Measurements from ENCODE around the gene ZBTB1. TPM values are rescaled to one million over a fixed set of nuclear protein-coding genes. Genes with fewer than 3 reads are reported as not detected.
"Not testable (repeated sequence)": the region's sequence is repeated elsewhere in the genome, so short reads cannot be mapped to it uniquely, and the experiment has no call there.

Gene ZBTB1
- total RNA-seq, 1 donor from 2014 or later: 38.5 TPM

DNA sequence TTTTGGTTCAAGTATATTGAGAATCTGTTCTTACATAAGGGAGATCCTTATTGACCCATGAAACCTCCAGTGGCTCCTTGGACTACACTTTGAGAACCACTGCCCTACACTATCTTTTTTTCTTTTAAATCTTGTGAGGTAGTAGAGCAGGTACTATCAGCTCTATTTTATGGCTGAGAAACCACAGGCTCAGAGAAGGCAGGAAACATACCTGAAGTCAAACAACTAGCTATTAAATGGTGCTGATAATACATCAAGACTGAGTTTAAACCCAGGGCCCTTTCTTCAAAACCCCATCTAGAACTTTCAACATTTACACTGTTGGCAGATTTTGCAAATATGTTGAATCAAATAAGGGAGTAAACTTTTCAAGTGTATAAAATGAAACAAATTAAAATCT, 7.8 kb upstream of the ZBTB1 start:
- no peak for DNase-seq (ENCODE audit: low spot score)

GRCh38 chr14:64500088-64500487, 4.5 kb upstream of the ZBTB1 start:
- no peak for DNase-seq (ENCODE audit: low spot score)

DNA sequence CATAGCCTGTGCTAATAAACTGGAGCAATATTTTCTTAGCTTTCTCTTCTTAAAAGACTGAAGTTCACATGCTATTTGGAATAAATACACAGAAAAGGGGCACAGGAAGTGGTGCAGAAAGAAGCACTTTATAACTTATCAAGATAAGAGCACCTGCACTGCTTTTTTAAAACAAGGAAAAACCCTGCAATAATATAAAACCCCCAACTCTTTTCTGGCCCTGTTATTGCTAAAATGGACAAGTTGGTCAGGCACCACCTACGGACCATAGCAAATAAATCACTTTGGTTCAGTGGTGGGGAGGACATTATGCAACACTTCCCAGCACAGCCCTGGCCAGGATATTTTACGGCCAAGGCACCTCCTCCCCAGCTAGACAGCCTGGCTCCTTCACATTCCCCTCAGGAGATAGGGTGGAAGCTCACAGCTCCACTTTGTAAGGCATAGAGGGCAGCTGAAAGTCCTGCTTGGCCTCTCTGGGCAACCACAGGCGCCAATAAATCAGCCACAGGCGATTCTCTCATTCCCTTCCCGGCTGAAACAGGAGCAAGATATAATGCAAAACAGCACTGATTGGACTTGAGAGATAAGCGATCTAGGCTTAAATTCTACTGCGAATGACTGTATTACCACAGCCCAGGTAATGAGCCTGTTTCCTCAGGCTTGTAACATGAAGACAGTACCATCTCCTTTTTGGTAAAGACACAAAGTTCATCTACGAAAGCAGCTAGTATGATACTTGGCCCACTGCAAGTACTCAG, 3.0 kb upstream of the ZBTB1 start:
- DNase-seq (ENCODE audit: low spot score): peak; percentile 20

DNA sequence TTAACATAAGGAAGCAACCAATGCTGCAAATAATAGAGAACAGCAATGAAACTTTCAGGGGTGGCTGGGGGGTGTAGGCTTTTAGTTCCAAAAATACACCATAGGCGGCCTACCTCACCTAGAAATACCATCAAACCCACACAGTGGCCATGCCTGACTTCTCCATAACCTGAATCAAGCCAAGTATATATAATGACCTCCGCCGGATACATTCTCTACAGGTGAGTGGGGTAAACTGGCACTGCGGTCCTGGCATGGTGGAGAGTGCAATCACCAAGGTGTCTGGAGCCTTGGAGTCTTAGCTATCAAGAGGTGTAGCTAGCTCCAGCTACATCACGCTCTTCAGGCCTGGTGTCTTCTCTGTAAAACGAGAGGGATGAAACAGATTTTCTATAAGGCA, 2.1 kb upstream of the ZBTB1 start:
- no peak for DNase-seq (ENCODE audit: low spot score)

DNA sequence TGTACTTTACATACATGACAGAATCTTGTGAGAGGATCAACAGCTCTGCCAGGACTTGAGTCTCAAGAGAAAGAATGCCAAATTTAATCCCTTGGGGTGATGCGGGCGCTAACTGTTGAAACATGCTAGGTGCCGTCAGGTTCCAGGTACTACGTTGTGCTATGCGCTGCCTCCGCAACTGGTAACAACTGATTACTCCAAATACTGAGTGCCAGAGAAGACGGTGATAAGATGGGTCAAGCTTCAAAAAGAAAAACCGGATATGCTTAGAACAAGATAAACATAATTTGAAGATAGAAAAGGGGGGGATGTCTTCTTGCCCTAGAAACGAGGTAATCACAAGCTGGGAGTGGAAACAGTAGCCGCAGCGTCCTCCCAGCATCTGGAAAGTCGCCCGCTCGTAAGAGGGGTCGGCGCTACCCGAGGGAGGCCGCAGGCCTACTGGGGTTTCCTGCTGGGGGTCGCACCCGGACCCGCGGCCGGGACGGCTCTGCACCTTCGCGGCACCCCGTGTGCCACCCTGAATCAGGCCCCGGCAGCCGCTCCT, 1.6 kb upstream of the ZBTB1 start:
- peak; percentile 23 for DNase-seq (ENCODE audit: low spot score)

- DNase-seq (ENCODE audit: low spot score): peak; percentile 86
These were observed 898 bp upstream of the ZBTB1 start, which contains the start of gene ZBTB25 for GRCh38 chr14:64503434-64504309. TSS of gene ZBTB25 (minus strand) at chr14:64503838. CDS start at chr14:64490533, 13,305 bp downstream.

GRCh38 chr14:64504897-64505794, 576 bp downstream of the ZBTB1 start:
- peak; percentile 89 for DNase-seq (ENCODE audit: low spot score)

DNA sequence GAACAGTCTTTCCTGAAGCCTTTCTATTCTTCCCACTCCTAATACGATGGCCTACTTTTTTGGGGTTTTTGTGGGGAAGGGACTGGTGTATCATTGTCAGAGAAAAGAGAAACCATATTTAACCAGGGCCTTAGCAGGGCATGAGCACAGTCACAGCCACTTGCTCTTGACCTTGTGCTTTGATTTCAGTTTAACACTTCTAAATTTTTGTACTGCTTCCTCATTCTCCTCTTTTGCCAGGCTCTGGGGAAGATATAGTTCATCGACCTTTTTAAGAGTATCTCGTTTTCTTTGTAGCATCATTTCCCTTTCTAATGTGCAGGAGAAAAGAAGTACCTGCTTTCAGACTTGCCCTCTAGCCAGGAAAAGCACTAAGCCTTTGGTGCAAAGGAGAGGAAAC, 2.2 kb downstream of the ZBTB1 start:
- no peak for DNase-seq (ENCODE audit: low spot score)

DNA sequence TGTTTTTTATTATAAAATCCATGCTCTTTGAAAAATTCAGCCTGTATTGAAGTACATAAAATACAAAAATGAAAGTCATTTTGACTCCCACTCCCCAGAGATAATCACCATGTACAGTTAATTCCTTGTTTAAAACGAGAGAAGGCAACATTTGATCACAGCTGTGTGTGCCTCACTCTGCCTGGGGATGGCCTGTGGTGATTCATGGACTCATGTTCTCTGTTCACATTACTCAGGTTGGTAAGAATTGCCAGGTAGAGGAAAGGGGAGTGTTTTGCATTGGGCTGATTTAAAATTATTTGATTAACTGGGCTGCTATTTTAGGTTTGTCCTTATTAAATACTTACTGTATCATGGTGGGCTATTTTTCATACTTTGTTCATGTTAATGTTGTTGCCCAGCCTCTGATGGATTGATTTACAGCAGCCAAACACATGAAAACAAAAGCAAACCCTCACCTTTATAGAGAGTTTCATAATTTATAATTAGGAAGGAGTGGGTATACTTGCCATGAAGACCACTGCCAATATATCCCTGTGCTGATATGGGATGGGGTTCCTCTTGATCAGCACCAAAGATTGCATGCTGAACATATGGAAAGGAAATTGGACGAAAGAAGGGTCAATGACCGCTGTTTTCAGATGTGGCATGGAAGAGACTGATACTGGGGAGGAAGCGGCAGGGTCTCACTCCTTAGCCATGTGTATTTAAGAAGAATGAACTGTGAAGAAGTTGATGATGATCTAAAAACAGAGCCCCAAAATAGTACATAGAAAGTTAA, 3.0 kb downstream of the ZBTB1 start:
- no peak for DNase-seq (ENCODE audit: low spot score)

DNA sequence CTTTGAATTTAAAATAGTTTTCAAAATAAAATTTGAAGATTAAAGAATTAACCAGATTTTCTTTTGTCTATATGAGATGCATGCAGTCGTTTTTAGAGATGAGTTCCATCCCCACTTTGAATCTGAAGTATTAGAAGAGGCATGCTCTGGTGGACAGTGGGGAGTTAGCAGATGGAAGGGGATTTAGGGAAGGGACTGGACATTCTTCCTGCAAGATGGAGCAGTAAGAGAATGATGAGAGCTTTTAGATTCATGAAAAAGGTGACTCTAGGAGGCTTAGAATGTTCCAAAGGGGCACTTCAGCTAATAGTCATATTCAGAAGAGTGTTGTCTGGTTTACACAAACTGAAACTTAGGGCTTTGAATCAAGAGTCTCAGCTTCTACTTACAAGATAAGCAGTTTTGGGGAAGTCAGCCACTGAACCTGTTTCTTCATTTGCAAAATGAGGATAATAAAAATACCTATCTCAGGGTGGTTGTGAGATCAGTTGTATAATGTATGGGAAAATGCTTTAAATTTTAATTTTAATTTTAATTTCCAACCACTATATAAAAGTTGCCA, 3.7 kb downstream of the ZBTB1 start:
- no peak for DNase-seq (ENCODE audit: low spot score)

- DNase-seq (ENCODE audit: low spot score): no peak
These were observed 4.5 kb downstream of the ZBTB1 start for GRCh38 chr14:64509036-64509435.

DNA sequence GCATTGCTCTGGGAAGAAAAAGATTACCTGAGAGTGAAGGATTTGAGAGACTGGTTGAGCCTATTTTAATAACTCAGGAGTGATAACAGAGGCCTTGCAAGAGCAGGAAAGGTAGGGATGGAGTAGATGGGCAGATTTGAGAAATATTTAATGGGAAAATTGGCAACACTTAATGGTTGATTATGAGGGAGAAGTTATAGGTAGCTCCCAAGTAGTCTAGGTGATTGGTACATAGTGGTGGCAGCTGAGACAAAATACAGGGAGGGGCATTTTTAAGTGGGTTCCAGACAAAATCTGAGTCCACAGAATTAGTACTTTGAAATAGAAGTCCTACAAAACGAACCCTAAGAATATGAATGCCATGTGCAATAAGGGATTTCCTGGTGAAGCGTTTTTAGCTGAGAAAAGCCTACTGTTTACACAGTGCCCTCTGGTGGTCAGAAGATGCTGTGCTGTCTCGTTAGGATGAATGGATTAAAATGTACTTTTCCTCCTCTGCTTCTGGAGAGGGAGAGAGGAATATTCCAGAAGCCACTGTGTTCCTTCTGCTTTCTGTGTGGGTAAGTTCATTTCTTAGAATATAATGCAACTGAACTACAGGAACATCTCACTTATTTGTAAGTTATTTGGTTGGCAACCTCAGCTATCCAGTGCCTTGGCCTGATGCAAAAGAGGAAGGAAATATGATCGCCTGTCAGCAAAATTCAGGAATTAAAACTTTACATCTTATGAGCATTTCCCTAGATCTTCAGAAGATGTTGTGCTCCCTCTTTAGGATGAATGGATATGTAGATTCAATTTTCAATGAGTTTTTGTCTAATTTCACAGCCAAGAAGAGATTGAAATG, 6.5 kb downstream of the ZBTB1 start:
- peak; percentile 78 for DNase-seq (ENCODE audit: low spot score)

GRCh38 chr14:64513271-64513670, 8.7 kb downstream of the ZBTB1 start:
- DNase-seq (ENCODE audit: low spot score): no peak

DNA sequence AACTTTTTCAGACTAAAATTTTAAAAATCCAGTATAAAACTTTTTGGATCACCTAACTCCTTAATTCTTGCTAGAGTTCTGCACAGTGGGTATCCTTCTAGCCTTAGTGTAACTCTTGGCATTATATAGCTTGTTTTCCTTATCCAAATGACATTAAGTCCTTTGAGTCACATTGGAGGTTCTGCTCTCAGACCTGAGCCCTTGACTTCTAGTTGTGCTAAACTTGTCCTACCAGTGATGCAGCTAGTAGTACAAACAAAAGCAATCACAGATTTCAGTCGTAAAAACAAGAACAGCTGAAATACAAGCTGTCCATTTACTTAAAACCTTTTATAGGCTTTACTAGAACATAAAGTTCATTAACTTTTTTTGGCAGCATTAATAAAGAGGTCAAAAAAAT, 10.5 kb downstream of the ZBTB1 start:
- no peak for DNase-seq (ENCODE audit: low spot score)

GRCh38 chr14:64516969-64517368, 12.4 kb downstream of the ZBTB1 start:
- DNase-seq (ENCODE audit: low spot score): no peak

GRCh38 chr14:64517667-64518066, 13.1 kb downstream of the ZBTB1 start:
- not testable (repeated sequence) for DNase-seq (ENCODE audit: low spot score)

GRCh38 chr14:64518229-64518628, 13.7 kb downstream of the ZBTB1 start:
- DNase-seq (ENCODE audit: low spot score): no peak

- no peak for DNase-seq (ENCODE audit: low spot score)
These were observed 16.1 kb downstream of the ZBTB1 start for GRCh38 chr14:64520699-64521098.

DNA sequence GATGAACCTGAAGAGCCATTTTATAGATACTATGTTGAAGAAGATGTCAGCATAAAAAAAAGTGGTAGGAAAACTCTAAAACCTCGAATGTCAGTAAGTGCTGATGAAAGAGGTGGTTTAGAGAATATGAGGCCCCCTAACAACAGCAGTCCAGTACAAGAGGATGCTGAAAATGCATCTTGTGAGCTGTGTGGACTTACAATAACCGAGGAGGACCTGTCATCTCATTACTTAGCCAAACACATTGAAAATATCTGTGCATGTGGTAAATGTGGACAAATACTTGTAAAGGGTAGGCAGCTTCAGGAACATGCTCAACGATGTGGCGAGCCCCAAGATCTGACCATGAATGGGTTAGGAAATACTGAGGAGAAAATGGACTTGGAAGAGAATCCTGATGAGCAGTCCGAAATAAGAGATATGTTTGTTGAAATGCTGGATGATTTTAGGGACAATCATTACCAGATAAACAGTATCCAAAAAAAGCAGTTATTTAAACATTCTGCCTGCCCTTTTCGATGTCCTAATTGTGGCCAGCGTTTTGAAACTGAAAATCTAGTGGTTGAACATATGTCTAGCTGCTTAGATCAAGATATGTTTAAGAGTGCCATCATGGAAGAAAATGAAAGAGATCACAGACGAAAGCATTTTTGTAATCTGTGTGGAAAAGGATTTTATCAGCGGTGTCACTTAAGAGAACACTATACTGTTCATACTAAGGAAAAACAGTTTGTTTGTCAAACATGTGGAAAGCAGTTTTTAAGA, 18.2 kb downstream of the ZBTB1 start:
- no peak for DNase-seq (ENCODE audit: low spot score)
